Loucy (cell line): ENCODE data around the gene SYN1.

Source experiments
- EZH2phosphoT487 ChIP-seq: fragments of 200-600 bp; IDR thresholded peaks from 2 replicates; pipeline ENCODE4 v1.6.1; 2018; ENCODE audit warnings: antibody characterized with exemption, mild to moderate bottlenecking, moderate library complexity, borderline replicate concordance
- TF ChIP-seq, protein P1 (sequence below): fragments of 200-600 bp; sonication (generic); conservative IDR thresholded peaks from 2 replicates; pipeline ENCODE4 v1.5.1; 2014; ENCODE audit warnings: mild to moderate bottlenecking, antibody characterized with exemption, low read length

DNA sequence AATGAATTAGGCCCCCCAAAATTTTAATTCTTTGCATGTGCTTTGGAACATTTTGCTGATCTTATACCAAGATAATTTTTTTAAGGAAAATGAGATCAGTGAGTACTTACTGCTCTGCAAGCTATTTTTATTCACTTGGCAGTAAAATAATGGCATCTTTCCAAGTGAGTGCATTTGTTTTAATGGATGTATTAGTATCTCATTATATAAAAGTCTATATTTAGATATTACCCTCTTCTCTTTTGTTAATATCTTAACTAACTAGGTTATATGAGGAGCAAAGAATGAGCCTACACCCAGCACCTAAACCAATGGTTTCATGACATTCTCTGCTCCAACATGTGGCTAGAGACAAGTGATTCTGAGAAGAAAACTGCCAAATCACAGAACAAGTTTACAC lies 79.8 kb downstream of the SYN1 start:
- TF ChIP-seq, protein P1, sequence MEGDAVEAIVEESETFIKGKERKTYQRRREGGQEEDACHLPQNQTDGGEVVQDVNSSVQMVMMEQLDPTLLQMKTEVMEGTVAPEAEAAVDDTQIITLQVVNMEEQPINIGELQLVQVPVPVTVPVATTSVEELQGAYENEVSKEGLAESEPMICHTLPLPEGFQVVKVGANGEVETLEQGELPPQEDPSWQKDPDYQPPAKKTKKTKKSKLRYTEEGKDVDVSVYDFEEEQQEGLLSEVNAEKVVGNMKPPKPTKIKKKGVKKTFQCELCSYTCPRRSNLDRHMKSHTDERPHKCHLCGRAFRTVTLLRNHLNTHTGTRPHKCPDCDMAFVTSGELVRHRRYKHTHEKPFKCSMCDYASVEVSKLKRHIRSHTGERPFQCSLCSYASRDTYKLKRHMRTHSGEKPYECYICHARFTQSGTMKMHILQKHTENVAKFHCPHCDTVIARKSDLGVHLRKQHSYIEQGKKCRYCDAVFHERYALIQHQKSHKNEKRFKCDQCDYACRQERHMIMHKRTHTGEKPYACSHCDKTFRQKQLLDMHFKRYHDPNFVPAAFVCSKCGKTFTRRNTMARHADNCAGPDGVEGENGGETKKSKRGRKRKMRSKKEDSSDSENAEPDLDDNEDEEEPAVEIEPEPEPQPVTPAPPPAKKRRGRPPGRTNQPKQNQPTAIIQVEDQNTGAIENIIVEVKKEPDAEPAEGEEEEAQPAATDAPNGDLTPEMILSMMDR: no peak
- TF ChIP-seq EZH2phosphoT487: no peak
